Raji (cell line): ENCODE measurements around the gene MAOA.

ENCODE experiments used
- POLR2A ChIP-seq: IDR thresholded peaks from 2 replicates; pipeline ENCODE4 v1.6.1; 2011; ENCODE audit warnings: low read depth, low read length, control low read depth; ENCODE audit not compliant: insufficient read depth

The MAOA gene

GRCh38 chrX:43654431-43655150, 1.5 kb upstream of the MAOA start:
- TF ChIP-seq POLR2A, result no peak

GRCh38 chrX:43655151-43656004, 721 bp upstream of the MAOA start:
- no peak for TF ChIP-seq POLR2A

- no peak for TF ChIP-seq POLR2A
Observed at GRCh38 chrX:43657671-43658070, 1.6 kb downstream of the MAOA start.

DNA sequence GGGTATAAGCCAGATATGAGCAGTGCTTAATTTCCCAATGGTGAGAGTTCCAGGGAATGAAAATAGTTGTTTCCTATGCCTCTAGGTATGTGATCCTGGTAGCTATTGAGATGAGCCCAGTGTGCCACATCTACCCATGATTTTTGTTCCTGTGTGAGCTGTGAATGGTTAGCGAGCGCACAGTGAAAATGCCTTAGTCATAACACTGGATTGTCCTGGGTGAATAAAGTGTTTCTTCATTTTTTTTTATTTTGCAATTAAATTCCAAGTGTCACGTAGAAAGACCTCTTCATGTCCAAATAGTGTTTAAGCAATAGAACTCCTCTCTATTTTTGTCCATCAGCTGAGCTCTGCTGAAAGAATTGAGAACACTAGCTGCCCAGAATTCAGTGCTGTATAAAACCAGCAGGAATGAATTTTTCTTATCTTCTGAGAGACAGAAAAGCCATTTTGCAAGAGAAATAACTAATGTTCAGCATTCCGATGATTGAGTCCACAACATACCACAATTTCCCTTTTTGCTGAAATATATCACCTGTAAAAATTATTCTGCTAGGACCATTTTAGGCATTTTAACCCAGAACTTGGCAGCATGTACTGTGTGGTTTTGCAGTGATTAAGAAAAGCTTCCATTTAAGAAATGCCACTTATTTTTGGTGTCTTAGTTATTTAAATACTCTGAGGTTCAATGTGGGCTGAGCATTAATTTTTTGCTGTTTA, 5.6 kb downstream of the MAOA start:
- no peak for TF ChIP-seq POLR2A

GRCh38 chrX:43663173-43663572, 7.1 kb downstream of the MAOA start:
- no peak for TF ChIP-seq POLR2A

- no peak for TF ChIP-seq POLR2A
Observed at GRCh38 chrX:43664258-43664657, 8.2 kb downstream of the MAOA start.

DNA sequence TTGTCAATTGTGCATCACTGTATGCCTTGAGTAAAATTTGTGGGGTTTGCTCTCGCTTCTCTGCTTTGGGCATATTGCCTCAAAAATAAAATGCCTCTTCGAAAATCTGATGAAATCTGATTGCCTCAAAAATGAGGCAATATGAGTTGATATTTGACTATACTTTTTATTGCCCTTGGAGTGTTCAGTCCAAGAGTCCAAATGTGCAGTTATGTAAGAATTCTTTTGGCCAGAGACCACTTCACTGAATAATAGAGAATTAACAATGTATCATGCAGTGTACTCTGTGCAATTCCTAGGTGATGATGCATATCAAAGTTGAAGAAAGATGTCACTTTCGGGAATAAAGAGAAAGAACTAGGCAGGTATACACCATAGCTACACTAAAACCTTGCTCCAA, 8.6 kb downstream of the MAOA start:
- TF ChIP-seq POLR2A, result no peak

DNA sequence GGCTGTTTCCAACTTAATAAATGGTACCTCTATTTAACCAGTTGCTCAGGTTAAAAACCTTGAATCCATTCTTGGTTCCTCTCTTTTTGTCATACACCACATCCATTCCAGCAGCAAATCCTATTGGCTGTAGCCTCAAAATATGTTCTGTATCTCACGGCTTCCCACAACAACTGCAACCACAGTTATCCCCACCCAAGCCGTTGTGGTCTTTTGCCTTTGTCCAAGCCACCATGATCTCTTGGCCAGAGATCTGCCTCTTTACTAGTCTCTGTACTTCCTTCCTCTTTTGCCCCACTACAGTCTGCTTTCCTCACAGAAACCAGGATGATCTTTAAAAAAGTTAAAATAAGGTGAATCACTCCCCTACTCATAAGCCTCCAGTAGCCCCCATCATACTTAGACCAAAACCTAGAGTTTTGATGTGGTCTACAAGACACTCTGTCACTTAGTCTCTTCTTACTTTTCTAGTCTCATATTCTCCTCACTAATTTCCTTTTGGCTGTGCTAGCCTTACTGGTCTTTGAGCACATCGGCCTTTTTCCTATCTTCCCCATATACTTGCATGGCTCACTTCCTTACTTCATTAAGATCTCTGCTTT, 10.3 kb downstream of the MAOA start:
- TF ChIP-seq POLR2A, result no peak

- no peak for TF ChIP-seq POLR2A
Observed at GRCh38 chrX:43676971-43677572, 21.0 kb downstream of the MAOA start.

- TF ChIP-seq POLR2A, result no peak
Observed at GRCh38 chrX:43677993-43678392, 21.9 kb downstream of the MAOA start.

- TF ChIP-seq POLR2A, result no peak
Observed at GRCh38 chrX:43679058-43679457, 23.0 kb downstream of the MAOA start.

- no peak for TF ChIP-seq POLR2A
Observed at GRCh38 chrX:43679778-43680177, 23.7 kb downstream of the MAOA start.

DNA sequence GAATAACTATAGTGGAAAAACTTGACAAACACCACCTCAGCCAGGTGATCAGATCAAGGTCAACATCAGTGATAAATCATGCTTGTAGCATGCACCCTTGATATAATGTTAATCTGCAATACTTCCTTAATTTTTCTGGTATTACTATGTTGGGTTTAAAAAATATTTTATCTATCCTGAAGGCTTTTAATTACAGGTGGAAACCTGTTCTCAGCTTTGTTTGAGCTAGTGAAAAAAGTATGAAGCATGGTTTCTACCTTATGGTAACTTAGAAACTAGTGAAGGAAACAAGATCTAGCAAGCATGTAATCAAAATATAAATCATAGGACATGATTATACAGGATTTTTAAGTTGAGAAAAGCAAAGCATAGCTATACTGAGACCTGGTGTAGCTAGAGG, 26.6 kb downstream of the MAOA start:
- TF ChIP-seq POLR2A, result no peak

DNA sequence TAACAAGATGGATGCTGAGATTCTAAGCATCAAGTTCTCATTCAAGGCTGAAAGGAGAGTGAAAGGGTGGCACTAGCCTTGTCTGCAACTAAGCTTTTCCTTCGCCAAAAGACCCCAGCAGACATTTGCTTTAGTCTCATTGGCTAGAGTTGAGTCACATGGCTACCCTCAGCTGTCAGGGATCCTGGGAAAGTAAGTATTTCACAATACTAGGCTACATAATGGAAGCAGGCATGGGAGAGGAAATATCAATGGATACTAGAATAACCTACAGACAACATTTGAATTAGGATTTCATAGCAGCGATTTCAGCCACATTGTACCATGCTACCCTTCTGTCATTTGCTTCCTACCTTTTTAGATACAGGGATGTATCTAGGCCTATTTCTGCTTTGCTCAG, 29.1 kb downstream of the MAOA start:
- no peak for TF ChIP-seq POLR2A

DNA sequence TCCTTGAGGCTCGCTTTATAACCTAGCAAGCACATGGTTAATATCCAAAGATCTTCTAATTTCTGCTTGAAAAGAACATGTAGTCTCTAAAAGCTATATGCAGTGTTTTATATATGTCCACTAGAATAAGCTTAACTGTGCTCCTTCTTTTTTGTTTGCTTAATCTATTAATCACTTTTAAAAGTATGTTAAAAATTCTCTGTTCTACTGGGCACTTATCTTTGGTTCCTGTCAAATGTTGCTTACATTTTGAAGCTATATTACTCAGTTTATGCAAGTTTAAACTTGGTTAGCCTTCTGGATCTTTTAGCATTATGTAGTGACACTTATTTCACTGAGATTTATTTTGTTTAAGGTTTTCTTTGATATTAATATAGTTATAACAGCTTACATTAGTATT, 32.5 kb downstream of the MAOA start:
- no peak for TF ChIP-seq POLR2A
